ENCODE data around the gene NEDD4L.

DNA sequence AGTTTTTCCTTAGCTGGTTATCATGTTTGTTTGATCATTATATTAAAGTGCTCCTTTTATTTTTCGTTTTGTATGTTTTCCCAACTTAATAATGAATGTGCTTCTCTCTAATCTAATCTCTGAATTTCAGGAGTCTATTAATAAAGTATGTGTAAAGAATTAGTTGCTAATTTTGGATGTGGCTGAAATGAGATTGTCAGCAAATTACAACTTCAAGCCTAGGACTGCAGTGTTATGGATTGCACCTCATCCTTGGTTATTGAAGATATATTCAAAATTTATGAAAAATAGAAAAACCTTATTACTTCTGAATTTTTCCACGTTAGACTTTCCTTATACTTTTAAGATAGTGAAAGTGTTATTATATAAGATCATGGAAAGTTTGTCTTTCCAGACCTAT, 227.7 kb downstream of the NEDD4L start:
- TF ChIP-seq, protein P1, sequence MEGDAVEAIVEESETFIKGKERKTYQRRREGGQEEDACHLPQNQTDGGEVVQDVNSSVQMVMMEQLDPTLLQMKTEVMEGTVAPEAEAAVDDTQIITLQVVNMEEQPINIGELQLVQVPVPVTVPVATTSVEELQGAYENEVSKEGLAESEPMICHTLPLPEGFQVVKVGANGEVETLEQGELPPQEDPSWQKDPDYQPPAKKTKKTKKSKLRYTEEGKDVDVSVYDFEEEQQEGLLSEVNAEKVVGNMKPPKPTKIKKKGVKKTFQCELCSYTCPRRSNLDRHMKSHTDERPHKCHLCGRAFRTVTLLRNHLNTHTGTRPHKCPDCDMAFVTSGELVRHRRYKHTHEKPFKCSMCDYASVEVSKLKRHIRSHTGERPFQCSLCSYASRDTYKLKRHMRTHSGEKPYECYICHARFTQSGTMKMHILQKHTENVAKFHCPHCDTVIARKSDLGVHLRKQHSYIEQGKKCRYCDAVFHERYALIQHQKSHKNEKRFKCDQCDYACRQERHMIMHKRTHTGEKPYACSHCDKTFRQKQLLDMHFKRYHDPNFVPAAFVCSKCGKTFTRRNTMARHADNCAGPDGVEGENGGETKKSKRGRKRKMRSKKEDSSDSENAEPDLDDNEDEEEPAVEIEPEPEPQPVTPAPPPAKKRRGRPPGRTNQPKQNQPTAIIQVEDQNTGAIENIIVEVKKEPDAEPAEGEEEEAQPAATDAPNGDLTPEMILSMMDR (IDR thresholded peaks at IDR 0.05), result no peak
- TF ChIP-seq POLR2A (IDR thresholded peaks at IDR 0.05), result no peak

All from adrenal gland (tissue), 5 donors.